Measurements from ENCODE around the gene NPW. TPM values are rescaled to one million over a fixed set of nuclear protein-coding genes. Genes with fewer than 3 reads are reported as not detected.
A peak's percentile ranks its signal among the peaks of the same experiment; 100 is the strongest.

NPW gene
- total and polyA plus RNA-seq, 8 donors = 0.43 to 2.7 (median 0.82) TPM

- Histone ChIP-seq H3K9me3 (no peaks in the 10 kb centered on the region), H3K27ac (peak overlapping the region; percentile 16 to 59 (median 37)), H3K4me3 (no peak overlapping the region), H3K4me1 (no peaks in the 10 kb centered on the region), H3K27me3 (no peaks in the 10 kb centered on the region), H3K36me3 (peaks cover 0 to 17% (median 8%) of the 10 kb centered on the region in 3 donors)
- intact Hi-C loops (cut with DNase I) = no loop called here
- ATAC-seq (peak; percentile 66 to 94 (median 90)), DNase-seq (peak; percentile 59 to 90 (median 76)), FAIRE-seq (no peak)
- TF ChIP-seq CTCF (IDR thresholded peaks at IDR 0.05) = no peak
- 65 to 66% methylated on average over 29 of the region's 29 CpGs for WGBS, 2 donors
Observed at GRCh38 chr16:2054543-2055245, 35.1 kb downstream of the NPW start.

GRCh38 chr16:2056077-2056476 lies 36.5 kb downstream of the NPW start:
- no peak for TF ChIP-seq CTCF (IDR thresholded peaks at IDR 0.05)
- Histone ChIP-seq H3K27me3 (no peaks in the 10 kb centered on the region), H3K27ac (no peak overlapping the region), H3K9me3 (no peaks in the 10 kb centered on the region), H3K4me3 (no peak overlapping the region), H3K4me1 (no peaks in the 10 kb centered on the region), H3K36me3 (peaks cover 0 to 17% (median 8%) of the 10 kb centered on the region in 3 donors)
- intact Hi-C loops (cut with DNase I) = no loop called here
- WGBS, 2 donors = 86% methylated on average over 15 of the region's 15 CpGs
- DNase-seq (peak in 2 of 6 donors; percentile 33 to 66), FAIRE-seq (no peak), ATAC-seq (no peak)

GRCh38 chr16:2056681-2057407 lies 37.3 kb downstream of the NPW start:
- H3K4me3 ChIP-seq = no peak overlapping the region
- ATAC-seq = no peak
- H3K27me3 ChIP-seq = no peaks in the 10 kb centered on the region
- FAIRE-seq = no peak
- intact Hi-C loops (cut with DNase I) = no loop called here
- no peaks in the 10 kb centered on the region for H3K9me3 ChIP-seq
- no peak overlapping the region for H3K27ac ChIP-seq
- no peak for TF ChIP-seq CTCF (IDR thresholded peaks at IDR 0.05)
- H3K4me1 ChIP-seq = no peaks in the 10 kb centered on the region
- WGBS, 2 donors = 94 to 95% methylated on average over 19 of the region's 19 CpGs
- peak in 2 of 6 donors; percentile 21 to 64 for DNase-seq
- H3K36me3 ChIP-seq = peaks cover 0 to 17% (median 8%) of the 10 kb centered on the region in 3 donors

GRCh38 chr16:2057438-2057837 lies 37.9 kb downstream of the NPW start:
- Histone ChIP-seq H3K27ac (no peak overlapping the region), H3K9me3 (no peaks in the 10 kb centered on the region), H3K27me3 (no peaks in the 10 kb centered on the region), H3K36me3 (peaks cover 0 to 21% (median 8%) of the 10 kb centered on the region in 3 donors), H3K4me3 (no peak overlapping the region), H3K4me1 (no peaks in the 10 kb centered on the region)
- FAIRE-seq = no peak
- peak in 2 of 6 donors; percentile 18 to 55 for DNase-seq
- no peak for TF ChIP-seq CTCF (IDR thresholded peaks at IDR 0.05)
- WGBS, 2 donors = 90 to 91% methylated on average over 9 to 10 of the region's 10 CpGs
- ATAC-seq = no peak
- intact Hi-C loops (cut with DNase I) = no loop called here
